GM23248 (cell line): Measurements from ENCODE around the gene CCDC186. TPM values are rescaled to one million over a fixed set of nuclear protein-coding genes. Genes with fewer than 3 reads are reported as not detected.

ENCODE experiments used
- DNase-seq: peaks from one replicate; pipeline ENCODE4 v3.0.0-alpha.2; 2015
- H2AFZ ChIP-seq: fragments of 200-600 bp; sonication (generic); 2 replicates; pipeline ENCODE4 v1.6.1; 2016; ENCODE audit warnings: antibody characterized with exemption
- H3F3A ChIP-seq: fragments of 200-600 bp; sonication (generic); 2 replicates; pipeline ENCODE4 v1.6.1; 2016; ENCODE audit warnings: mild to moderate bottlenecking, antibody characterized with exemption, mixed run types; ENCODE audit not compliant: insufficient read depth
- H3K27ac ChIP-seq: fragments of 200-600 bp; sonication (generic); 2 replicates; pipeline ENCODE4 v1.5.1; 2016; ENCODE audit warnings: mild to moderate bottlenecking
- H3K27me3 ChIP-seq: fragments of 200-600 bp; sonication (generic); replicated peaks from 2 replicates; pipeline ENCODE4 v1.6.1; 2016; ENCODE audit warnings: mild to moderate bottlenecking; ENCODE audit not compliant: insufficient read depth
- H3K36me3 ChIP-seq: fragments of 200-600 bp; sonication (generic); 2 replicates; pipeline ENCODE4 v1.6.1; 2016; ENCODE audit warnings: low read depth, mild to moderate bottlenecking
- H3K4me1 ChIP-seq: fragments of 200-600 bp; sonication (generic); 2 replicates; pipeline ENCODE4 v1.6.1; 2016; ENCODE audit warnings: mild to moderate bottlenecking; ENCODE audit not compliant: insufficient read depth
- H3K4me2 ChIP-seq: fragments of 200-600 bp; sonication (generic); one replicate; pipeline ENCODE4 v1.6.1; 2016; ENCODE audit warnings: mild to moderate bottlenecking; ENCODE audit not compliant: unreplicated experiment
- H3K4me3 ChIP-seq: fragments of 200-600 bp; sonication (generic); 2 replicates; pipeline ENCODE4 v1.5.1; 2016; ENCODE audit warnings: mild to moderate bottlenecking
- H3K79me2 ChIP-seq: fragments of 200-600 bp; sonication (generic); 2 replicates; pipeline ENCODE4 v1.6.1; 2016; ENCODE audit warnings: mild to moderate bottlenecking; ENCODE audit not compliant: insufficient read depth
- H3K9ac ChIP-seq: fragments of 200-600 bp; sonication (generic); 2 replicates; pipeline ENCODE4 v1.6.1; 2016; ENCODE audit warnings: mild to moderate bottlenecking
- H3K9me2 ChIP-seq: fragments of 200-600 bp; sonication (generic); 2 replicates; pipeline ENCODE4 v1.6.1; 2016; ENCODE audit warnings: mixed run types, mild to moderate bottlenecking, moderate library complexity; ENCODE audit not compliant: insufficient read depth
- H3K9me3 ChIP-seq: fragments of 200-600 bp; sonication (generic); one replicate; pipeline ENCODE4 v1.6.1; 2017; ENCODE audit warnings: low read depth
- H4K20me1 ChIP-seq: fragments of 200-600 bp; sonication (generic); 2 replicates; pipeline ENCODE4 v1.6.0; 2016; ENCODE audit not compliant: insufficient read depth
- EZH2 ChIP-seq: fragments of 200-600 bp; sonication (generic); IDR thresholded peaks from 2 replicates; pipeline ENCODE4 v1.6.1; 2018; ENCODE audit warnings: antibody characterized with exemption, mild to moderate bottlenecking; ENCODE audit not compliant: insufficient read depth, poor library complexity, severe bottlenecking
- EZH2phosphoT487 ChIP-seq: fragments of 200-600 bp; sonication (generic); IDR thresholded peaks from 2 replicates; pipeline ENCODE4 v1.6.1; 2018; ENCODE audit warnings: antibody characterized with exemption, moderate library complexity, mild to moderate bottlenecking, low read depth; ENCODE audit not compliant: insufficient read depth
- WGBS, 2 experiments: methylation state at CpG; one replicate each; pipeline ENCODE4 v1.1.6; 2015 to 2017; ENCODE audit warnings: low lambda C conversion rate in 2 of 2, low coverage in 1 of 2; ENCODE audit errors: missing lambda C conversion rate in 2 of 2; 5-methylcytosine and 5-hydroxymethylcytosine counted together
- in situ Hi-C: fragments of 300-500 bp; cut with MboI; formaldehyde crosslinking; loops from 2 replicates; pipeline ENCODE4 v1.15.0; 2020
- polyA plus RNA-seq: library from polyadenylated mRNA; unstranded; fragments of >200 nt; fragmentation: Nextera tagmentation; extraction: Ambion mirVana; gene quantifications from 2 replicates; pipeline ENCODE4 v1.2.1, GENCODE V29; 2016
- total RNA-seq: library from RNA; depleted of rRNA; stranded (reverse); fragments of >200 nt; shearing (Covaris generic); gene quantifications from 2 replicates; pipeline ENCODE4 v1.2.3, GENCODE V29; 2014

CCDC186 gene
- total and polyA plus RNA-seq, 2 experiments from 2014 or later = 7.4 to 9.8 TPM

- Histone ChIP-seq H3K9me2 (no peaks in the 10 kb centered on the region), H3K36me3 (no peaks in the 10 kb centered on the region), H3K79me2 (no peaks in the 10 kb centered on the region), H3K9me3 (no peaks in the 10 kb centered on the region), H3K27ac (no peak overlapping the region), H4K20me1 (no peaks in the 10 kb centered on the region), H3K4me2 (no peak overlapping the region), H3K9ac (no peak overlapping the region), H2AFZ (no peak overlapping the region), H3K27me3 (no peaks in the 10 kb centered on the region), H3K4me3 (no peak overlapping the region), H3F3A (no peaks in the 10 kb centered on the region), H3K4me1 (no peaks in the 10 kb centered on the region)
- in situ Hi-C loops = no loop called here
- no peak for TF ChIP-seq EZH2phosphoT487
- TF ChIP-seq EZH2 = no peak
- DNase-seq = no peak
- WGBS, 2 experiments = 75 to 79% methylated on average over 8 of the region's 8 CpGs
Observed at GRCh38 chr10:114179747-114180146, 5.7 kb upstream of the CCDC186 start.

DNA sequence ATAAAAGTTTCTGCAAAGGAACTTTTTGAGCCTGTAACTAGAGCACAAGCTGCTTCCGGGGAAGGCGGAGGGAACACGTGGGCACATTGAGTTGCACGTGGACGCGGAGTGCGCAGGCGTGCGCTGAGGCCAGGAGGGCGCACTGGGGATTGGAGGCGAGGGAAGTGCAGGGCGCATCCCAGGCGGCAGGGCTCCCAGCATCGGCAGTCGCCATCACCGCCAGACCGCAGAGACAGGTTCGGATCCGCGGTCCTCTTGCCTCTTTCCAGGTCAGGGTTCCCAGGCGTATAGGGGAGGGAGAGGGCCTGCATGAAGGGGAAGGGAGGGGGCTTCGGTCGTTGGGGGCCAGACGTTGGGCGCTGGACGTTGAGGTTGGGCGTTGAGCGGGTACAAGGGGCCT, 5.1 kb upstream of the CCDC186 start, which contains the start of gene TDRD1:
TDRD1 (plus strand) TSS at position 206 of the 400 bp plus-strand sequence. CDS start 8,479 bp downstream, outside the sequence.
- in situ Hi-C loops = no loop called here
- no peaks in the 10 kb centered on the region for H4K20me1 ChIP-seq
- no peak within 1 kb of the TSS for H3K9ac ChIP-seq
- no peaks in the 10 kb centered on the region for H3K9me3 ChIP-seq
- WGBS, 2 experiments = 72 to 79% methylated on average over 24 to 28 of the region's 28 CpGs
- no peaks in the 10 kb centered on the region; the same call in 1 of the 2 replicates for H3K79me2 ChIP-seq
- H3K4me1 ChIP-seq = no peaks in the 10 kb centered on the region
- H3F3A ChIP-seq = no peaks in the 10 kb centered on the region
- H3K27me3 ChIP-seq = no peaks in the 10 kb centered on the region
- no peak within 1 kb of the TSS for H2AFZ ChIP-seq
- no peak for TF ChIP-seq EZH2
- TF ChIP-seq EZH2phosphoT487 = no peak
- no peaks in the 10 kb centered on the region for H3K9me2 ChIP-seq
- H3K36me3 ChIP-seq = no peaks in the 10 kb centered on the region
- no peak for DNase-seq
- H3K27ac ChIP-seq = no peak within 1 kb of the TSS
- H3K4me2 ChIP-seq = no peak within 1 kb of the TSS
- no peak within 1 kb of the TSS for H3K4me3 ChIP-seq

GRCh38 chr10:114176511-114176910, 2.5 kb upstream of the CCDC186 start:
- no peak overlapping the region for H3K9ac ChIP-seq
- H3K27me3 ChIP-seq = no peaks in the 10 kb centered on the region
- TF ChIP-seq EZH2 (no peak), EZH2phosphoT487 (no peak)
- peaks cover 26% of the 10 kb centered on the region for H3K79me2 ChIP-seq
- no peak overlapping the region for H3K4me2 ChIP-seq
- no peak for DNase-seq
- H3K27ac ChIP-seq = no peak overlapping the region
- H3K9me2 ChIP-seq = no peaks in the 10 kb centered on the region
- in situ Hi-C loops = no loop called here
- 28 to 63% methylated on average over 1 of the region's 1 CpG for WGBS, 2 experiments
- H3K4me3 ChIP-seq = no peak overlapping the region
- no peaks in the 10 kb centered on the region for H3K36me3 ChIP-seq
- H3F3A ChIP-seq = peaks cover 12% of the 10 kb centered on the region; the same call in 1 of the 2 replicates
- H3K9me3 ChIP-seq = no peaks in the 10 kb centered on the region
- H2AFZ ChIP-seq = no peak overlapping the region
- H4K20me1 ChIP-seq = no peaks in the 10 kb centered on the region
- peaks cover 12% of the 10 kb centered on the region for H3K4me1 ChIP-seq

- peaks cover 34% of the 10 kb centered on the region for H3K79me2 ChIP-seq
- no peak overlapping the region for H3K27ac ChIP-seq
- H2AFZ ChIP-seq = no peak overlapping the region
- H3K9me2 ChIP-seq = no peaks in the 10 kb centered on the region
- H3K9me3 ChIP-seq = no peaks in the 10 kb centered on the region
- TF ChIP-seq EZH2 (no peak), EZH2phosphoT487 (no peak)
- in situ Hi-C loops = no loop called here
- no peaks in the 10 kb centered on the region for H4K20me1 ChIP-seq
- 82 to 95% methylated on average over 1 of the region's 1 CpG for WGBS, 2 experiments
- H3K36me3 ChIP-seq = no peaks in the 10 kb centered on the region
- H3K27me3 ChIP-seq = no peaks in the 10 kb centered on the region
- no peak overlapping the region for H3K4me3 ChIP-seq
- no peak overlapping the region for H3K4me2 ChIP-seq
- peaks cover 15% of the 10 kb centered on the region for H3K4me1 ChIP-seq
- no peak overlapping the region for H3K9ac ChIP-seq
- no peak for DNase-seq
- H3F3A ChIP-seq = peaks cover 12% of the 10 kb centered on the region; the same call in 1 of the 2 replicates
Observed at GRCh38 chr10:114175667-114176066, 1.7 kb upstream of the CCDC186 start.

DNA sequence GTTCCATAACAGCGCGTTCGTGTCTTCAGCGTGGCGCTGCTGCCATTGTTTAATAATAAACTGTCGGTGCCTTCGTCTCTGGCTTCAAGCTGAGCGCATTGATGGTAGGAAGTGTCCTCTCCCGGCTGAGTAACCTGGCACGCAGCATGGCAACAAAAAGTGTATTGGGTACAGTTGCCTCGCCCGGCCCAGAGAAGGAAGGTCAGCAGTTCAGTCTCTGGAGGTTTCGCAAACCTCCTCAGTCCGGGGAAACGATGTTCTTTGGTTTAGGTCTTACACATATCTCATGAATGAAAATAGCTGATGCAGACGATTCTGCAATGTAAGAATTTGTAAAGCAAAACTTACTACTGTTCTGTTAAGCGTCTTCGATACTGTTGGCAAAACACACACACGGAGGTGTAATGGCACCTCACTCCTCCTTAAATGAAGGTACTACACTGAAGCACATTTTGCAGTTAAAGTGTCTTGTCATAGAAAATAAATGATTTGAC, 739 bp upstream of the CCDC186 start:
- peaks cover 44% of the 10 kb centered on the region for H3K79me2 ChIP-seq
- peak overlapping the region; percentile 90 for H3K4me2 ChIP-seq
- H3K4me3 ChIP-seq = peak overlapping the region; percentile 97
- H3K9me2 ChIP-seq = no peaks in the 10 kb centered on the region
- peak overlapping the region; percentile 98 for H2AFZ ChIP-seq
- H3F3A ChIP-seq = peaks cover 12% of the 10 kb centered on the region; the same call in 1 of the 2 replicates
- 1 to 2% methylated on average over 19 of the region's 19 CpGs for WGBS, 2 experiments
- TF ChIP-seq EZH2 = no peak
- TF ChIP-seq EZH2phosphoT487 = no peak
- no peaks in the 10 kb centered on the region for H4K20me1 ChIP-seq
- H3K27me3 ChIP-seq = no peaks in the 10 kb centered on the region
- no peak overlapping the region; the same call in 1 of the 2 replicates for H3K27ac ChIP-seq
- H3K9ac ChIP-seq = peak overlapping the region; percentile 97
- DNase-seq = peak; percentile 75
- in situ Hi-C loops = no loop called here
- H3K4me1 ChIP-seq = peaks cover 15% of the 10 kb centered on the region
- no peaks in the 10 kb centered on the region for H3K36me3 ChIP-seq
- H3K9me3 ChIP-seq = no peaks in the 10 kb centered on the region
